ENCODE measurements around the gene SMO.
"Not testable (repeated sequence)": the region's sequence is repeated elsewhere in the genome, so short reads cannot be mapped to it uniquely, and the experiment has no call there.

SMO gene

DNA sequence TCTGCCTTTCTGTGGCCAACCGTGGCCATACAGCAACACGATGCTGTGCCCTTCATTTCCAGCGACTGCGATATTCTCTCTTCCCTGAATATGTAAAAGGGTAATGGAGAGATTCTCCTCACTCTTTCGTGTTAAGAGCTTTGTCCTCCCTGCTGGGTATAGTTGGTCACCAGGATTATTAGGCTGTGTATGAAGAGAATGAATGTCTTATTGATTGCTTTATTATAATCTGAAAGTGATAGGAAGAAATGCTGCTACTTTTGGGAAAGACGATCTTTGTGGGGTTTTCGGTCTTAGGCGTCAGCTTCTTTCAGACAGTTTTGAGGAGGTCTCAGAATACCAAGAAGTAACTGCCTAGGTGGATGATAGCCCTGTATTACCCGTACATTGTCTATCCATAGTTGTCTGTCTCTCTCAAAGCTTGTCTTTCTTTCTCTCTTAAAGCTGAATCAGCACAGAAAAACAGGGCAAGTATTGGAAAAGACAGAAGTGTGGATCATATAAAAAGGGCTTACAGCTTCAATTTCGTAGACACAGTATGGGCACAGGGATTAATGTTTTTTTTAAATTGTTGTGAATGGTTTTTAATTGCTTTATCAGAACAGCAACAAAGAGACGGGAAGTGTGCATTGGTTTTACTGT, 37.6 kb downstream of the SMO start:
- Histone ChIP-seq H3K27me3 (ENCODE audit: control insufficient read depth, insufficient read depth, low read length) (peaks cover 10% of the 10 kb centered on the region), H3K9ac (ENCODE audit: low read length) (peak overlapping the region; percentile 58), H3K4me1 (ENCODE audit: control insufficient read depth, low read depth, low read length) (peaks cover 13% of the 10 kb centered on the region), H3K4me3 (ENCODE audit: low read length) (peak overlapping the region; percentile 67), H3K9me3 (ENCODE audit: control insufficient read depth, low read depth, low read length) (no peaks in the 10 kb centered on the region), H3K27ac (ENCODE audit: low read length) (no peak overlapping the region), H3K36me3 (ENCODE audit: control insufficient read depth, low read depth, low read length) (no peaks in the 10 kb centered on the region)

DNA sequence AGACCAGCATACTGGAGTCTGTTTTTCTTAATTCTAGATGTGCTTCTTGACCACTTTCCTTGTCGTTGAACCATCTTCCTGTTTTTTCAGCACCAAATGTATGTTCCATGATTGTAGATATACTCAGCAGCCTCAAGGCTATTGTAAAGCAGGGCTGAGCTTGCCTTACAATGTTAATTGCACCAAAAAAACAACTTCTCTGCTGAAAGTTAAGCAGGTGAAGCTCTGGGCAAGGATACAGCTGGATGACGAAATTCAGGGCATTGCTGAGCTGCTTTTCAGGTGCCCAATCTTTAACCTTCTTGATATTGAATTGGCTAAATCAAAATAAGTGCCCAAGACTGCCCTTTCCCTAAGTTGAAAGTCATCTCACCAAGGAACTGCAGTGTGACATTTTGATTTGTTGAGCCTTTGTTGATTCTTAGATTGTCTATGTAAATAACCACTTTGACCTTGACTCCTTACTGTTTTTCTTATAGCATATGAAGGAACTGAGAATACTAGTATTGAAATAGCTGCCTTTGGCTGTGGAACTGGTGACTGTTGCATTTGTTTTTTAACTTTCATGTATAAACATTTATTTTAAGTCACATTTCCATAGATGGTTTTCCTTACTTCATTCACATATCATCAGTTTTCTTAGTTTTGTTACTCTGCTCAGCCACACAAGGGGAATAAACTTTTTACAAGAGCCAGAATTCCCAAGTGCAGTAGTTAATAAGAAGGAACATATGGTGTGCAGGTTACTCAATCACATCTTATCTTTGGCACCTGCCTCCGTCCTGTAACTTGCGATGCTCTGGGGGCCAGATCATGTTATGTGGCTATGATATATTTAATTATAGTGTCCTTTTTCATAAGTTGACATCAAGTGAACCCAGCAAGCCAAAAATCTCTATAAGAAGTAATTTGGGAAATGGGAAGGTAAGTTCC, 39.5 kb downstream of the SMO start:
- Histone ChIP-seq H3K4me3 (ENCODE audit: low read length) (no peak overlapping the region), H3K9me3 (ENCODE audit: control insufficient read depth, low read depth, low read length) (no peaks in the 10 kb centered on the region), H3K9ac (ENCODE audit: low read length) (no peak overlapping the region), H3K27me3 (ENCODE audit: control insufficient read depth, insufficient read depth, low read length) (peaks cover 10% of the 10 kb centered on the region), H3K36me3 (ENCODE audit: control insufficient read depth, low read depth, low read length) (no peaks in the 10 kb centered on the region), H3K4me1 (ENCODE audit: control insufficient read depth, low read depth, low read length) (peaks cover 13% of the 10 kb centered on the region), H3K27ac (ENCODE audit: low read length) (no peak overlapping the region)

DNA sequence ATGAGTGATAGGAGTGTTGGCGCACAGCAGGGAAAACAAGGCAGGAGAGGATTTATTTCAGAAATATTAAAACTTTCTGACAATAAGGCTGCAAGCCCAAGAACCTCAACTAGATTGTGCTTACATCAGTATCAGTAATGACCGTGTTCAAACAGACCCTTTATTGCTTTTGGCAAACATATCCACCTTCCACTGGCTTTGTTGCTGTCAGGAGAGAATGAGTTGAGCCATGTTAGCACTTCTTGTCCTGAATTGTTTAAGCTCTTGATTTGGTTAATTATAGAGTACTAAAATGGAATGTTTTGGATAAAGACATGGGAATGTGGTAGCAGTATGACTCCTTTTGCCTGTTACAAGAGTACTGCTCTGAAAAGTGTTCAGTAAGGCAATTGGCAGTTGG, 40.2 kb downstream of the SMO start:
- Histone ChIP-seq H3K36me3 (ENCODE audit: control insufficient read depth, low read depth, low read length) (no peaks in the 10 kb centered on the region), H3K9ac (ENCODE audit: low read length) (no peak overlapping the region), H3K9me3 (ENCODE audit: control insufficient read depth, low read depth, low read length) (no peaks in the 10 kb centered on the region), H3K27ac (ENCODE audit: low read length) (no peak overlapping the region), H3K4me3 (ENCODE audit: low read length) (no peak overlapping the region), H3K4me1 (ENCODE audit: control insufficient read depth, low read depth, low read length) (peaks cover 13% of the 10 kb centered on the region), H3K27me3 (ENCODE audit: control insufficient read depth, insufficient read depth, low read length) (peaks cover 10% of the 10 kb centered on the region)

DNA sequence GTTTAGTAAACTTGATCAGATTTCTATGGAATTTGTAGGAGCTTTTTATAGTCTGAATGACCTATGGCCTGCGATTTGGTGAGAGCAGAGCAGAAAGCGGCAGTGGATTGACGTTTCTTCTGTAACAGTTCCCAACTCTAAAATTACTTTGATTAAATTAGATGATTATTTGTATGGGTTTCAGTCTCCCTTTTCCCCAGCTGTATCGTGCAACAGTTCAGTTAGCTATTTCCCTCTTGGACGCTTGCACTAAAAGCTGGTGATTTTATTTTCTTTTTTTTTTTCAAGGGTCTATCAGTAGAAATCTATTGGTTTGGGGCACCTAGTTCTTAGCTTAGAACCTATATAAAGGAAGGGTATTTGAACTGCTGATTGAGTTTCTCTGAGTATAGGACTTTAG, 43.2 kb downstream of the SMO start:
- Histone ChIP-seq H3K9ac (ENCODE audit: low read length) (no peak overlapping the region), H3K27me3 (ENCODE audit: control insufficient read depth, insufficient read depth, low read length) (peaks cover 2% of the 10 kb centered on the region), H3K4me3 (ENCODE audit: low read length) (no peak overlapping the region), H3K27ac (ENCODE audit: low read length) (no peak overlapping the region), H3K4me1 (ENCODE audit: control insufficient read depth, low read depth, low read length) (peaks cover 5% of the 10 kb centered on the region), H3K36me3 (ENCODE audit: control insufficient read depth, low read depth, low read length) (no peaks in the 10 kb centered on the region), H3K9me3 (ENCODE audit: control insufficient read depth, low read depth, low read length) (no peaks in the 10 kb centered on the region)

DNA sequence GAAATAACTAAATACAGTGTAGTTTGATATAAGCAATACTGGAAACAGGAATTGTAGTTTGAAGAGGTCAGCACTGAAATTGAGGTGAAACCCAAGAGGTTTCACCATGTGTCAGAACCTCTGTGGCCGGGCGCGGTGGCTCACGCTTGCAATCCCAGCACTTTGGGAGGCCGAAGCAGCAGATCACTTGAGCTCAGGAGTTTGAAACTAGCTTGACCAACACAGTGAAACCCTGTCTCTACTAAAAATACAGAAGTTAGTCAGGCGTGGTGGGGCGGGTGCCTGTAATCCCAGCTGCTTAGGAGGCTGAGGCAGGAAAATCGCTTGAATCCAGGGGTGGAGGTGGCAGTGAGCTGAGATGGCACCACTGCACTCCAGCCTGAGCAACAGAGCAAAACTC, 50.1 kb downstream of the SMO start:
- Histone ChIP-seq H3K27me3 (ENCODE audit: control insufficient read depth, insufficient read depth, low read length) (no peaks in the 10 kb centered on the region), H3K9ac (ENCODE audit: low read length) (no peak overlapping the region), H3K36me3 (ENCODE audit: control insufficient read depth, low read depth, low read length) (no peaks in the 10 kb centered on the region), H3K9me3 (ENCODE audit: control insufficient read depth, low read depth, low read length) (no peaks in the 10 kb centered on the region), H3K27ac (ENCODE audit: low read length) (no peak overlapping the region), H3K4me1 (ENCODE audit: control insufficient read depth, low read depth, low read length) (peaks cover 4% of the 10 kb centered on the region), H3K4me3 (ENCODE audit: low read length) (no peak overlapping the region)

DNA sequence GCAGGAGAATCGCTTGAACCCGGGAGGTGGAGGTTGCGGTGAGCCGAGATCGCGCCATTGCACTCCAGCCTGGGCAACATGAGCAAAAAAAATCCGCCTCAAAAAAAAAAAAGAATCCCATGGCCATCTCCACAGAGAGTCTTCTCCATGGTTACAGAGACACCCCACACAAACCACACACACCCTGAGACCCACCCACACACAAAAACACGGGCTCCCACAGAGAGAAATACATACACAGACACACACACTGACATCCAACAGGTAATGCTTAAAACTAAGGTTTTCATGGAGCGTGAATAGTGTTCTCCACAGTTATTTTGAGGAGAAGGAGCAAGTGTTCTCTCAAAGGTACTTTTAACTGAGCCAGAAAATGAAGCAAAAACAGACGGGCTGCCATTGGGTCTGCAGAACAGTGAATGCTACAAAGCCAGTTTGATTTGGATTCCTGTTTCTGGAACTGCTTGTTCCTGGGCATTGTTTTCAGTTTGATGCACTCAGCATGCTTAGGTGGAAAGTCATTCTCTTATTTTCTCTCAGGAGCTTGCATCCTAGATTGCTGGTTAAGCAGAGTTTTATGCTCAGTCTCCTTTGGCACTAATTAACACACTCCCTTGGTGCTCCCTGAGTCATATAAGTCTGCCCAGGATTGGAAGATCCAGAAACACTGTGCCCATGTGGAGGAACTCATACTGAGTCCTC, 51.8 kb downstream of the SMO start:
- peaks cover 4% of the 10 kb centered on the region for H3K4me1 ChIP-seq (ENCODE audit: control insufficient read depth, low read depth, low read length)
- H3K9me3 ChIP-seq (ENCODE audit: control insufficient read depth, low read depth, low read length) = no peaks in the 10 kb centered on the region
- no peaks in the 10 kb centered on the region for H3K36me3 ChIP-seq (ENCODE audit: control insufficient read depth, low read depth, low read length)
- H3K27ac ChIP-seq (ENCODE audit: low read length) = no peak overlapping the region
- H3K27me3 ChIP-seq (ENCODE audit: control insufficient read depth, insufficient read depth, low read length) = no peaks in the 10 kb centered on the region
- no peak overlapping the region for H3K9ac ChIP-seq (ENCODE audit: low read length)
- no peak overlapping the region for H3K4me3 ChIP-seq (ENCODE audit: low read length)

DNA sequence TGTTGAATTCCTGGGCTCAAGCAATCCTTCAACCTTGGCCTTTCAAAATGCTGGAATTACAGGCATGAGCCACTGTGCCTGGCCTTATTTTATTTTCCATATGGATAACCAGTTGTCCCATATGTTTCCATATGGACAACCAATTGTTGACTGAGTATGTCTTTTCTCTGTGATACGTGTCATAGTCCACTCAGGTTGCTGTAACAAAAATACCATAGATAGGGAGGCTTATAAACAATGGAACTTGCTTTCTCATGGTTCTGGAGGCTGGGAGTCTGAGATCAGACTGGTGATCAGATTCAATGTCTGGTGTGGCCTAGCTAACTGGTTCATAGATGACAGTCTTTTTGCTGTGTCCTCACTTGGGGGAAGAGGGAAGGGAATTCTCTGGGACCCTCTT, 55.8 kb downstream of the SMO start:
- H3K4me3 ChIP-seq (ENCODE audit: low read length) = no peak overlapping the region

DNA sequence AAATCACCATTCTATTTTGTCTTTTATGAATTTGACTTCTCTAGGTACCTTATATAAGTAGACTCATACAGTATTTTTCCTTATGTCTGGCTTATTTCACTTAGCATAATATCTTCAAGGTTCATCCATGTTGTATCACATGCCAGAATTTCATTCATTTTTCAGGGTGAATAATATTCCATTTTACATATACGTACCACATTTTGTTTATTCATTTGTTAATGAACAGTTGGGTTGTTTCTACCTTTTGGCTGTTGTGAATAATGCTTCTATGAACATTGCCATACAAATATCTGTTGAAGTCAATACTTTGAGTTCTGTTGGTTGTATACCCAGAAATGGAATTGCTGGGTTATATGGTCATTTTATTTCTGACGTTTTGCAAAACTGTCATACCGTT, 57.1 kb downstream of the SMO start:
- Histone ChIP-seq H3K9ac (ENCODE audit: low read length) (no peak overlapping the region), H3K4me1 (ENCODE audit: control insufficient read depth, low read depth, low read length) (peaks cover under 1% of the 10 kb centered on the region), H3K27ac (ENCODE audit: low read length) (no peak overlapping the region), H3K9me3 (ENCODE audit: control insufficient read depth, low read depth, low read length) (no peaks in the 10 kb centered on the region), H3K36me3 (ENCODE audit: control insufficient read depth, low read depth, low read length) (no peaks in the 10 kb centered on the region), H3K4me3 (ENCODE audit: low read length) (no peak overlapping the region), H3K27me3 (ENCODE audit: control insufficient read depth, insufficient read depth, low read length) (no peaks in the 10 kb centered on the region)

More for the DNA sequence above, 55.8 kb downstream of the SMO start:
- Histone ChIP-seq H3K36me3 (ENCODE audit: control insufficient read depth, low read depth, low read length) (no peaks in the 10 kb centered on the region), H3K27ac (ENCODE audit: low read length) (no peak overlapping the region), H3K9me3 (ENCODE audit: control insufficient read depth, low read depth, low read length) (no peaks in the 10 kb centered on the region), H3K27me3 (ENCODE audit: control insufficient read depth, insufficient read depth, low read length) (no peaks in the 10 kb centered on the region), H3K9ac (ENCODE audit: low read length) (no peak overlapping the region), H3K4me1 (ENCODE audit: control insufficient read depth, low read depth, low read length) (peaks cover 4% of the 10 kb centered on the region)

DNA sequence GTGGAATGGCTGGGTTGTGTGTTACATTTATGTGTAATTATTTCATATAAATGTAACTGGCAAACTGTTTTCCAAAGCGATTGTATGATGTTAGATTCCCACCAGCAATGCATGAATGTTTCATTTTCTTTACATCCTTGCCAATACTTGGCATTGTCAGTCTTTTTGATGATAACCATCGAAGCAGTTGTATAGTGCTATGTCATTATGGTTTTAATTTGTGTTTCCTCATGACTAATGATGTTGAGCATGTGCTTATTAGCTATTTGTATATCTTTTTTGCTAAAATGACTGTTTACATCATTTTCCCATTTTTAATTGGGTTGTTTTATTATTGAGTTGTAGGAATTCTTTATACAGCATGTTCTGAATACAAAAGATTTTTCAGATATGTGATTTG, 58.7 kb downstream of the SMO start:
- H3K4me1 ChIP-seq (ENCODE audit: control insufficient read depth, low read depth, low read length) = no peaks in the 10 kb centered on the region
- no peak overlapping the region for H3K27ac ChIP-seq (ENCODE audit: low read length)
- H3K4me3 ChIP-seq (ENCODE audit: low read length) = no peak overlapping the region
- no peak overlapping the region for H3K9ac ChIP-seq (ENCODE audit: low read length)
- H3K36me3 ChIP-seq (ENCODE audit: control insufficient read depth, low read depth, low read length) = no peaks in the 10 kb centered on the region
- no peaks in the 10 kb centered on the region for H3K27me3 ChIP-seq (ENCODE audit: control insufficient read depth, insufficient read depth, low read length)
- no peaks in the 10 kb centered on the region for H3K9me3 ChIP-seq (ENCODE audit: control insufficient read depth, low read depth, low read length)

DNA sequence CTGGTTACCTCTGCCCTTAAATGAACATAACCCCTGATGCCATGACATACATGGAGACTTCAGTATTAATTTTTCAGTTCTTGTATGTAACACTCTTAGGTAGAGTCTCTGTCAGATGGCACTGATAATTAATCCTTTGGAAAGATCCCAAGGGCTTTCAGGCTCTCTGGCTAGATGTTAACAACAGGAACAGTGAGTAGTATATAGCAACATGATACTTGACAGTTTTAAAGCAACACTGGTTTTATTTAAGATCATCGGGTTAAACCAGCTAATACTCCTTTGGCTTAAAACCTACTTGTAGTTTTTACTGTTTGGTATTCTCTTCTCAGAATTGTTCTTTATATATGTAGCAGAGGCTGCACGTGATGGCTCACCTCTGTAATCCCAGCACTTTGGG, 63.7 kb downstream of the SMO start:
- H3K9ac ChIP-seq (ENCODE audit: low read length) = no peak overlapping the region
- H3K36me3 ChIP-seq (ENCODE audit: control insufficient read depth, low read depth, low read length) = no peaks in the 10 kb centered on the region
- no peaks in the 10 kb centered on the region for H3K9me3 ChIP-seq (ENCODE audit: control insufficient read depth, low read depth, low read length)
- no peak overlapping the region for H3K4me3 ChIP-seq (ENCODE audit: low read length)
- H3K27ac ChIP-seq (ENCODE audit: low read length) = no peak overlapping the region
- H3K27me3 ChIP-seq (ENCODE audit: control insufficient read depth, insufficient read depth, low read length) = no peaks in the 10 kb centered on the region
- H3K4me1 ChIP-seq (ENCODE audit: control insufficient read depth, low read depth, low read length) = peaks cover 3% of the 10 kb centered on the region

DNA sequence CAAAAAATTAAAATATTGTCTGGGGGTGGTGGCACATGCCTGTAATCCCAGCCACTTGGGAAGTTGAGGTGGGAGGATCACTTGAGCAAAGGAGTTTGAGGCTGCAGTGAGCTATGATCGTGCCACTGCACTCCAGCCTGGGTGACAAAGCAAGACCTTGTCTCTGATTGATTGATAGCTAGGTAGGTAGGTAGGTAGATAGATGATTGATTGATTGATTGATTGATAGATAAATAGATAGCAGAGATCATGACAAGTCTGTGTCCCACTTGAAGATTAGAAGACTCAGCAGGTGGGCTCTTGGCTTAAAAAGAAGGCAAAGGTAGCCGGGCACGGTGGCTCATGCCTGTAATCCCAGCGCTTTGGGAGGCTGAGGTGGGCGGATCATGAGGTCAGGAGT, 64.2 kb downstream of the SMO start:
- H3K27me3 ChIP-seq (ENCODE audit: control insufficient read depth, insufficient read depth, low read length); H3K27ac ChIP-seq (ENCODE audit: low read length); H3K9ac ChIP-seq (ENCODE audit: low read length); H3K36me3 ChIP-seq (ENCODE audit: control insufficient read depth, low read depth, low read length); H3K4me3 ChIP-seq (ENCODE audit: low read length); H3K4me1 ChIP-seq (ENCODE audit: control insufficient read depth, low read depth, low read length); H3K9me3 ChIP-seq (ENCODE audit: control insufficient read depth, low read depth, low read length): not testable (repeated sequence)
